Peyer's patch (tissue), 4 donors: ENCODE data around the gene TAF11L11. TPM values are rescaled to one million over a fixed set of nuclear protein-coding genes. Genes with fewer than 3 reads are reported as not detected.
"Not testable (repeated sequence)": the region's sequence is repeated elsewhere in the genome, so short reads cannot be mapped to it uniquely, and the experiment has no call there.

Source experiments
- DNase-seq, 3 donors: peaks; one replicate each; pipeline ENCODE4 v3.0.0-alpha.2; 2017 to 2019
- H3K27ac ChIP-seq, 4 donors: fragments of 200-600 bp; sonication (generic); one replicate each; pipeline ENCODE4 v1.5.1; 2016 to 2019
- H3K27me3 ChIP-seq, 2 donors: fragments of 200-600 bp; sonication (generic); one replicate each; pipeline ENCODE4 v1.5.1; 2019
- H3K36me3 ChIP-seq, 3 donors: fragments of 200-600 bp; sonication (generic); one replicate each; pipeline ENCODE4 v1.5.1; 2016 to 2019
- H3K4me1 ChIP-seq, 4 donors: fragments of 200-600 bp; sonication (generic); one replicate each; pipeline ENCODE4 v1.5.1; 2016 to 2019
- H3K4me3 ChIP-seq, 4 donors: fragments of 200-600 bp; sonication (generic); 1 replicate in 3 of 4; 2 replicates in 1 of 4; pipeline ENCODE4 v1.5.1; 2016 to 2019; ENCODE audit warnings: mild to moderate bottlenecking in 1 of 4
- H3K9me3 ChIP-seq, 4 donors: fragments of 200-600 bp; sonication (generic); one replicate each; pipeline ENCODE4 v1.5.1; 2016 to 2019; ENCODE audit warnings: mild to moderate bottlenecking in 1 of 4
- CTCF ChIP-seq, 6 experiments: fragments of 450-650 bp in 4 of 6; fragments of 200-600 bp in 2 of 6; sonication (generic) in 1 of 6; IDR thresholded peaks; one replicate each; pipeline ENCODE4 v1.5.1; 2017 to 2019; ENCODE audit warnings: antibody characterized with exemption in 6 of 6, mild to moderate bottlenecking in 3 of 6, moderate library complexity in 1 of 6
- POLR2A ChIP-seq, 2 donors: fragments of 450-650 bp; IDR thresholded peaks; one replicate each; pipeline ENCODE4 v1.5.1; 2017; ENCODE audit warnings: antibody characterized with exemption in 2 of 2, mild to moderate bottlenecking in 2 of 2, moderate library complexity in 2 of 2
- small RNA-seq, 2 donors: library from RNA; depleted of rRNA; stranded (forward); fragments of <200 nt; gene quantifications; one replicate each; pipeline ENCODE3, GENCODE V24; 2016
- total RNA-seq, 4 donors: library from RNA; depleted of rRNA; stranded (reverse); fragments of >200 nt; gene quantifications; one replicate each; pipeline ENCODE4 v1.1.0, GENCODE V29; 2016

TAF11L11 gene
- total RNA-seq, 4 donors from 2014 or later, result not detected

GRCh38 chr5:17619354-17619753 is 15.4 kb downstream of the TAF11L11 start:
- Histone ChIP-seq H3K4me3 (no peak overlapping the region), H3K27me3 (no peaks in the 10 kb centered on the region), H3K9me3 (peaks cover 0 to 4% (median 0%) of the 10 kb centered on the region in 4 donors), H3K4me1 (no peaks in the 10 kb centered on the region), H3K36me3 (no peaks in the 10 kb centered on the region), H3K27ac (no peak overlapping the region)
- DNase-seq, result no peak
- TF ChIP-seq POLR2A (IDR thresholded peaks at IDR 0.05), result no peak
- TF ChIP-seq CTCF (IDR thresholded peaks at IDR 0.05), result no peak

GRCh38 chr5:17620627-17621026 is 16.6 kb downstream of the TAF11L11 start:
- H3K36me3 ChIP-seq, result no peaks in the 10 kb centered on the region
- no peak overlapping the region for H3K27ac ChIP-seq
- peaks cover 0 to 4% (median 0%) of the 10 kb centered on the region in 4 donors for H3K9me3 ChIP-seq
- no peak overlapping the region for H3K4me3 ChIP-seq
- no peak for TF ChIP-seq POLR2A (IDR thresholded peaks at IDR 0.05)
- no peak for TF ChIP-seq CTCF (IDR thresholded peaks at IDR 0.05)
- H3K27me3 ChIP-seq, result no peaks in the 10 kb centered on the region
- H3K4me1 ChIP-seq, result no peaks in the 10 kb centered on the region
- no peak for DNase-seq

- Histone ChIP-seq H3K9me3 (peaks cover 0 to 2% (median 0%) of the 10 kb centered on the region in 4 donors), H3K4me3 (no peak overlapping the region), H3K4me1 (no peaks in the 10 kb centered on the region), H3K36me3 (no peaks in the 10 kb centered on the region), H3K27me3 (no peaks in the 10 kb centered on the region), H3K27ac (no peak overlapping the region)
- no peak for TF ChIP-seq POLR2A (IDR thresholded peaks at IDR 0.05)
- no peak for TF ChIP-seq CTCF (IDR thresholded peaks at IDR 0.05)
- no peak for DNase-seq
These were observed 21.7 kb downstream of the TAF11L11 start for GRCh38 chr5:17625686-17626085.

- H3K27ac ChIP-seq, DNase-seq, H3K27me3 ChIP-seq, H3K36me3 ChIP-seq, H3K4me1 ChIP-seq, H3K4me3 ChIP-seq, H3K9me3 ChIP-seq: not testable (repeated sequence)
These were observed 27.8 kb downstream of the TAF11L11 start, which contains the start of gene TAF11L13 for GRCh38 chr5:17631788-17632187. Gene TAF11L13, plus strand, starts transcription at chr5:17632088.

- H3K27me3 ChIP-seq, result no peaks in the 10 kb centered on the region
- H3K9me3 ChIP-seq, result no peaks in the 10 kb centered on the region
These were observed 30.2 kb downstream of the TAF11L11 start, which contains the start of gene TAF11L14 for GRCh38 chr5:17634160-17634559. Gene TAF11L14, plus strand, starts transcription at chr5:17634460.

GRCh38 chr5:17649232-17649631 is 45.2 kb downstream of the TAF11L11 start:
- not testable (repeated sequence) for H3K27ac ChIP-seq, DNase-seq, H3K9me3 ChIP-seq, H3K4me3 ChIP-seq, H3K4me1 ChIP-seq, H3K36me3 ChIP-seq, H3K27me3 ChIP-seq

More at GRCh38 chr5:17634160-17634559, 30.2 kb downstream of the TAF11L11 start, which contains the start of gene TAF11L14:
- Histone ChIP-seq H3K4me1 (no peaks in the 10 kb centered on the region), H3K36me3 (no peaks in the 10 kb centered on the region), H3K4me3 (no peak within 1 kb of the TSS), H3K27ac (no peak within 1 kb of the TSS)
- DNase-seq, result no peak
- TF ChIP-seq CTCF (IDR thresholded peaks at IDR 0.05), result no peak
- TF ChIP-seq POLR2A (IDR thresholded peaks at IDR 0.05), result no peak

GRCh38 chr5:17655201-17655759 is 51.3 kb downstream of the TAF11L11 start:
- H3K36me3 ChIP-seq, H3K27me3 ChIP-seq, H3K4me3 ChIP-seq, H3K4me1 ChIP-seq, H3K9me3 ChIP-seq, DNase-seq, H3K27ac ChIP-seq: not testable (repeated sequence)

Small RNA genes lying within 50 kb of the gene (small RNA-seq; reads per million reads assigned to genes)
- gene AC233724.1 (0 reads per million in 2 donors), gene AC233724.2 (0 reads per million in 2 donors), gene AC233724.3 (0 reads per million in 2 donors), gene AC233724.4 (0 reads per million in 2 donors), gene AC233724.6 (0 reads per million in 2 donors), gene AC233724.7 (0 reads per million in 2 donors)

Other genes starting within 250 kb of the TAF11L11 start
- not detected for gene TAF11L2, start 106.0 kb upstream of the TAF11L11 start, total RNA-seq
- gene TAF11L3, start 85.8 kb upstream of the TAF11L11 start, total RNA-seq, result not detected
- not detected for gene TAF11L4, start 82.4 kb upstream of the TAF11L11 start, total RNA-seq
- not detected for gene TAF11L5, start 78.9 kb upstream of the TAF11L11 start, total RNA-seq
- gene TAF11L6, start 75.5 kb upstream of the TAF11L11 start, total RNA-seq, result not detected
- gene TAF11L7, start 18.4 kb upstream of the TAF11L11 start, total RNA-seq, result not detected
- gene TAF11L8, start 13.2 kb upstream of the TAF11L11 start, total RNA-seq, result not detected
- not detected for gene TAF11L9, start 9.8 kb upstream of the TAF11L11 start, total RNA-seq
- not detected for gene TAF11L10, start 6.4 kb upstream of the TAF11L11 start, total RNA-seq
- gene TAF11L12, start 6.2 kb downstream of the TAF11L11 start, total RNA-seq, result not detected
- not detected for gene TAF11L13, start 27.9 kb downstream of the TAF11L11 start, total RNA-seq
- gene TAF11L14, start 30.3 kb downstream of the TAF11L11 start, total RNA-seq, result not detected